Measurements from ENCODE around the gene PRCD. TPM values are rescaled to one million over a fixed set of nuclear protein-coding genes. Genes with fewer than 3 reads are reported as not detected.

The PRCD gene
- total RNA-seq, 1 donor from 2014 or later = 3.3 TPM

- H3K4me1 Mint-ChIP-seq (ENCODE audit: unreplicated experiment) = peaks cover 5% of the 10 kb centered on the region
- no peak overlapping the region for H3K4me3 Mint-ChIP-seq
- no peaks in the 10 kb centered on the region for H3K36me3 Mint-ChIP-seq
- no peak for TF ChIP-seq CTCF (conservative IDR thresholded peaks at IDR 0.05)
- H3K27ac Mint-ChIP-seq = no peak overlapping the region
- H3K27me3 Mint-ChIP-seq = no peaks in the 10 kb centered on the region
- no peaks in the 10 kb centered on the region for H3K9me3 Mint-ChIP-seq
- no peak for DNase-seq (ENCODE audit: extremely low spot score, unreplicated experiment)
These were observed 36.3 kb downstream of the PRCD start for GRCh38 chr17:76576189-76576588.

DNA sequence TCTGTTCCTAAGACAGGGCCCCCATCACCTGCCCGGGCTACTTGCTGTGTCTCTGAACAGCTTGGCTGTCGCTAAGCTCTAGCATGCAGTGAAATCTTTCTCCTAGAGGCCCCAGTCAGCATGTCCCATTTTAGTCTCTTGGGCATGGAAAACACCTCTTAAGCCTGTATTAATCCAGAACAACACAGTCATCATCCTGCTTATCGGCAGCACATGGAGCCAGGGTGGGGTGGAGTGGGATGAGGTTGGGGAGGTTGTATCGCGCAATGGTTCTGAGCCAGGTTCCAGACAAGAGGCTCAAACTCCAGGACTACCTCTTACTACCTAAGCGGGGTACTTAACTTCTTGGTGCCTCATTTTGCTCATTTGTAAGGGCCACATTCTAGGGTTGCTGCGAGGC lies 38.0 kb downstream of the PRCD start:
- no peak overlapping the region for H3K27ac Mint-ChIP-seq
- DNase-seq (ENCODE audit: extremely low spot score, unreplicated experiment) = no peak
- peaks cover 5% of the 10 kb centered on the region for H3K27me3 Mint-ChIP-seq
- no peak overlapping the region for H3K4me3 Mint-ChIP-seq
- peaks cover 10% of the 10 kb centered on the region for H3K4me1 Mint-ChIP-seq (ENCODE audit: unreplicated experiment)
- H3K36me3 Mint-ChIP-seq = no peaks in the 10 kb centered on the region
- H3K9me3 Mint-ChIP-seq = no peaks in the 10 kb centered on the region
- no peak for TF ChIP-seq CTCF (conservative IDR thresholded peaks at IDR 0.05)

- peaks cover 5% of the 10 kb centered on the region for H3K27me3 Mint-ChIP-seq
- no peaks in the 10 kb centered on the region for H3K36me3 Mint-ChIP-seq
- H3K27ac Mint-ChIP-seq = no peak overlapping the region
- peaks cover 10% of the 10 kb centered on the region for H3K4me1 Mint-ChIP-seq (ENCODE audit: unreplicated experiment)
- TF ChIP-seq CTCF (conservative IDR thresholded peaks at IDR 0.05) = no peak
- H3K9me3 Mint-ChIP-seq = no peaks in the 10 kb centered on the region
- no peak overlapping the region for H3K4me3 Mint-ChIP-seq
- DNase-seq (ENCODE audit: extremely low spot score, unreplicated experiment) = no peak
These were observed 38.5 kb downstream of the PRCD start for GRCh38 chr17:76578376-76578775.

GRCh38 chr17:76579281-76579680 lies 39.4 kb downstream of the PRCD start:
- TF ChIP-seq CTCF (conservative IDR thresholded peaks at IDR 0.05) = no peak
- H3K4me3 Mint-ChIP-seq = no peak overlapping the region

GRCh38 chr17:76581515-76581914 lies 41.7 kb downstream of the PRCD start:
- Mint-ChIP-seq H3K27ac (no peak overlapping the region), H3K4me3 (no peak overlapping the region), H3K27me3 (peaks cover 23% of the 10 kb centered on the region), H3K4me1 (ENCODE audit: unreplicated experiment) (peaks cover 8% of the 10 kb centered on the region), H3K9me3 (no peaks in the 10 kb centered on the region), H3K36me3 (no peaks in the 10 kb centered on the region)
- no peak for DNase-seq (ENCODE audit: extremely low spot score, unreplicated experiment)
- no peak for TF ChIP-seq CTCF (conservative IDR thresholded peaks at IDR 0.05)

More at GRCh38 chr17:76579281-76579680, 39.4 kb downstream of the PRCD start:
- Mint-ChIP-seq H3K27ac (no peak overlapping the region), H3K27me3 (peaks cover 9% of the 10 kb centered on the region), H3K4me1 (ENCODE audit: unreplicated experiment) (peaks cover 10% of the 10 kb centered on the region), H3K36me3 (no peaks in the 10 kb centered on the region), H3K9me3 (no peaks in the 10 kb centered on the region)
- DNase-seq (ENCODE audit: extremely low spot score, unreplicated experiment) = no peak

DNA sequence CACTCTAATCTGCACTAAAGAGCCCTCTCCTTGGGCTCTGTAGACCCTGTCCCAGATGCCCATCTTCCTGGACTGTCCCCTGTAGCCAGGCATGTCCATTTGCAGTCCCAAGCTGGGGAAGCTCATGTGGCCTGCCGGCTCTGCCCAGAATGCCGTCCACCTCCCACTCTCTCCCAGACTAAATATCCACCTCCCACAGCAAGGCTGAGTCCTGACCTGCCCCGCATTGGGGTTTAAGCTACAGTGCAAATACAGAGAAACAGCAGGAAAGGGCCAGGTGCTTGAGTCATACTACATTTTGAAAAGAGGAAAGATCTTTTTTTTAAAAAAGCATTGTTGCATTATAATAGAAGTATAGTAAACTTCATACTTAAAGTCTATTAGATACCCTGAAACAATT lies 42.8 kb downstream of the PRCD start:
- no peak for DNase-seq (ENCODE audit: extremely low spot score, unreplicated experiment)
- Mint-ChIP-seq H3K9me3 (no peaks in the 10 kb centered on the region), H3K4me3 (peak overlapping the region; percentile 17), H3K27ac (peak overlapping the region; percentile 54), H3K27me3 (peaks cover 34% of the 10 kb centered on the region), H3K4me1 (ENCODE audit: unreplicated experiment) (peaks cover 17% of the 10 kb centered on the region), H3K36me3 (no peaks in the 10 kb centered on the region)
- TF ChIP-seq CTCF (conservative IDR thresholded peaks at IDR 0.05) = no peak
